Measurements from ENCODE around the gene STIM2.
"Not testable (repeated sequence)": the region's sequence is repeated elsewhere in the genome, so short reads cannot be mapped to it uniquely, and the experiment has no call there.

Gene STIM2

GRCh38 chr4:26860157-26860921 lies at the start of gene STIM2:
Gene STIM2 (plus strand): TSS chr4:26860841.
- DNase-seq (ENCODE audit: low spot score) = peak; percentile 97

GRCh38 chr4:26811571-26811970 lies 49.1 kb upstream of the STIM2 start:
- not testable (repeated sequence) for DNase-seq (ENCODE audit: low spot score)

- no peak for DNase-seq (ENCODE audit: low spot score)
These were observed 48.5 kb upstream of the STIM2 start for GRCh38 chr4:26812049-26812714.

- DNase-seq (ENCODE audit: low spot score) = no peak
These were observed 46.9 kb upstream of the STIM2 start for GRCh38 chr4:26813698-26814097.

GRCh38 chr4:26815199-26815598 lies 45.4 kb upstream of the STIM2 start:
- no peak for DNase-seq (ENCODE audit: low spot score)

- no peak for DNase-seq (ENCODE audit: low spot score)
These were observed 44.9 kb upstream of the STIM2 start for GRCh38 chr4:26815706-26816105.

GRCh38 chr4:26819026-26819425 lies 41.6 kb upstream of the STIM2 start:
- no peak for DNase-seq (ENCODE audit: low spot score)

- no peak for DNase-seq (ENCODE audit: low spot score)
These were observed 41.1 kb upstream of the STIM2 start for GRCh38 chr4:26819478-26820095.

GRCh38 chr4:26820346-26820745 lies 40.3 kb upstream of the STIM2 start:
- DNase-seq (ENCODE audit: low spot score) = no peak

- DNase-seq (ENCODE audit: low spot score) = no peak
These were observed 39.6 kb upstream of the STIM2 start for GRCh38 chr4:26821031-26821430.

GRCh38 chr4:26821677-26822503 lies 38.8 kb upstream of the STIM2 start:
- DNase-seq (ENCODE audit: low spot score) = no peak

- DNase-seq (ENCODE audit: low spot score) = no peak
These were observed 38.1 kb upstream of the STIM2 start for GRCh38 chr4:26822546-26822945.

- not testable (repeated sequence) for DNase-seq (ENCODE audit: low spot score)
These were observed 37.7 kb upstream of the STIM2 start for GRCh38 chr4:26822974-26823373.

- no peak for DNase-seq (ENCODE audit: low spot score)
These were observed 37.1 kb upstream of the STIM2 start for GRCh38 chr4:26823583-26823982.

- DNase-seq (ENCODE audit: low spot score) = no peak
These were observed 36.0 kb upstream of the STIM2 start for GRCh38 chr4:26824667-26825066.

GRCh38 chr4:26826721-26827120 lies 33.9 kb upstream of the STIM2 start:
- DNase-seq (ENCODE audit: low spot score) = no peak

GRCh38 chr4:26827336-26827735 lies 33.3 kb upstream of the STIM2 start:
- DNase-seq (ENCODE audit: low spot score) = not testable (repeated sequence)

GRCh38 chr4:26827798-26828197 lies 32.8 kb upstream of the STIM2 start:
- no peak for DNase-seq (ENCODE audit: low spot score)

GRCh38 chr4:26829018-26829417 lies 31.6 kb upstream of the STIM2 start:
- DNase-seq (ENCODE audit: low spot score) = no peak

GRCh38 chr4:26830033-26830432 lies 30.6 kb upstream of the STIM2 start:
- DNase-seq (ENCODE audit: low spot score) = no peak

- no peak for DNase-seq (ENCODE audit: low spot score)
These were observed 29.9 kb upstream of the STIM2 start for GRCh38 chr4:26830701-26831100.

GRCh38 chr4:26836539-26836938 lies 24.1 kb upstream of the STIM2 start:
- DNase-seq (ENCODE audit: low spot score) = no peak

All from AG08396 (cell line).